ENCODE results near the gene LRMDA. TPM values are rescaled to one million over a fixed set of nuclear protein-coding genes. Genes with fewer than 3 reads are reported as not detected.

The LRMDA gene
- total RNA-seq, 4 donors from 2014 or later, result 7.3 to 20.1 (median 8.4) TPM

DNA sequence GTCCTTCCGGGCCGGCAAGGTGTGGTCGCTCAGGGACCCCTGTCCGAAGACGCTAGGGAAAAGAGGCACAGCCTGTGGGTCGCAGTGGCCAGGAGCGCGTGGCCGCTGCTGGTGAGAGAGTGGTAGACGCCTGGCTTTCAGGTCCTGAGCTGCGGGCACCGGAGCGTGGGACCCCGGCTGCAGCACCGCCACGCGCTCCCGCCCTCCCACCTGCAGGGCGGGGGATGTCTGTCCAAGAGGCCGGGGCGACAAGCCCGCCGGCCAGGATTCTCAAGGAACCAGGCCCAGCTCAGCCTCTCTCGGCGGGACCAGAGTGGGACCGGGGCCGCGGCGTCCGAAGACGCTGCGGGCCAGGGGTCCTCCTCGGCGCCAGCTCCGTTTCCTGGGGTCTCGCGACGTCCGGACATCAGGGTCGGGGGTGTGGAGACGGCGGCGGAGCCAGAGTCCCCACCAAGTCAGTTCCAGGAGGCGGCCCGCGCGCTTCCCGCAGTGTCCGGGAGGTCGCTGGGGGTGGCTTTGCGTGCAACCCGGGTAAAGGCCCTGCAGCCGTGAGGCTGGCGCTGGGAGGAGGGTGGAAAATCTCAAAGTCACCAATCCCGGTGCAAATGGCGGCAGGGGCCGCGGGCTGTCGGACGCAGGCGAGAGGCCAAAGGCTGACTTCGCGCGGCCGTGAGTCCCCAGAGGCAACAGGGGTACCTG, 35.3 kb upstream of the LRMDA start:
- ATAC-seq, result no peak
- WGBS, 2 donors (ENCODE audit: low coverage in 1 of 2), result 10% methylated on average over 4 of the region's 65 CpGs; no CpG with 5 or more reads in 1 of the 2 donors
- Histone ChIP-seq H3K4me3 (peak overlapping the region; percentile 62 to 100), H3K36me3 (peaks cover 0 to 33% of the 10 kb centered on the region in 2 donors), H3K27ac (peak overlapping the region; percentile 92 to 100 (median 98)), H3K27me3 (no peaks in the 10 kb centered on the region), H3K9me3 (no peaks in the 10 kb centered on the region), H3K4me1 (peaks cover 0 to 37% (median 6%) of the 10 kb centered on the region in 3 donors)
- TF ChIP-seq POLR2AphosphoS5 (IDR thresholded peaks at IDR 0.05) (peak; percentile 3), EP300 (IDR thresholded peaks at IDR 0.05) (no peak), POLR2A (IDR thresholded peaks at IDR 0.05) (peak in 1 of 2 donors; percentile 5)

DNA sequence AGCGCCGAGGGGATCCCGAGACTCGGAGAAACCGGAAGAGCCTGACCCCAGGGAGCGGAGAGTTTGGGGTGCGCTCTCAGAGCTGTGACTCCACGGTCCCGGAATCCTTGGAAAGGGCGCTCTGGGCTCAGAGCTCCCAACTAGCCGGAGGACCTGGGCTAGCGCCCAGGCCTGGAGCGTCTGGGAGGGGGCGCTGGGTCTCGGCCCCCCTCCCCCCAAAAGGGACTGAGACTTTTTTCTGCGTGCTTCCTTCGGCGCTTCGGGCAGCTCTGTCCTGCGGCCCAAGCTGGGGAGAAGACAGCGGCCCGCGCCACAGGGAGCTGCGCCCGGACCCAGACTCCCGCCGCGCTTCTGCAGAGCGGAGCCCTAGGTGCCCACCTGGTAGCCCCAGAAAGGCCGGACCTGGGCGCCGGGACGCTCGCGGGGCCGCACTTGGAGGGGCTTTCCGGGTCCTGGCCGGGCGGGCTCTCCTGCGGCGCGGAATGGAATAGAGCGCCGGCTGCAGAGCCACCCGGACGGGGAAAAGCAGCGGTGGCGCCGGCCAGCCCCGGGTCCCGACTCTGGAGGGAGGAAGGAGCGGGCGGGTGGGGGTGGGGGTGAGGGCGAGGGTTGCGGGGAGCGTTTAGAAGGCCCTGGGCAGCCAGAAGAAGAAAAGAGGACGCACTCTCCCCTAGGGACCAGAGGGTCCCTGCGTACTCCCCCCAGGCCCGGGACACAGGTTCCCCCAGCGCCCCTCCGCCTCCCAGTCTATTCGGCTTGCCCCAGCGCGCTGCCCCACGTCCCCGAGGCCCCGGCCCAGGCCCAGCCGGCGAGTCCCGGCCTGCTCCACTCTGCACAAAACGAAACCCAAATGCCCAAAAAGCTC, 34.6 kb upstream of the LRMDA start:
- no peaks in the 10 kb centered on the region for H3K9me3 ChIP-seq
- peak; percentile 3 for ATAC-seq
- TF ChIP-seq POLR2AphosphoS5 (IDR thresholded peaks at IDR 0.05), result no peak
- peak in 1 of 2 donors; percentile 22 for TF ChIP-seq POLR2A (IDR thresholded peaks at IDR 0.05)
- no peaks in the 10 kb centered on the region for H3K27me3 ChIP-seq
- WGBS, 2 donors (ENCODE audit: low coverage in 1 of 2), result 0 to 34% methylated on average over 3 to 6 of the region's 71 CpGs
- peak overlapping the region; percentile 62 to 100 for H3K4me3 ChIP-seq
- peaks cover 0 to 37% (median 6%) of the 10 kb centered on the region in 3 donors for H3K4me1 ChIP-seq
- peaks cover 0 to 31% of the 10 kb centered on the region in 2 donors for H3K36me3 ChIP-seq
- H3K27ac ChIP-seq, result peak overlapping the region; percentile 92 to 100 (median 98)

DNA sequence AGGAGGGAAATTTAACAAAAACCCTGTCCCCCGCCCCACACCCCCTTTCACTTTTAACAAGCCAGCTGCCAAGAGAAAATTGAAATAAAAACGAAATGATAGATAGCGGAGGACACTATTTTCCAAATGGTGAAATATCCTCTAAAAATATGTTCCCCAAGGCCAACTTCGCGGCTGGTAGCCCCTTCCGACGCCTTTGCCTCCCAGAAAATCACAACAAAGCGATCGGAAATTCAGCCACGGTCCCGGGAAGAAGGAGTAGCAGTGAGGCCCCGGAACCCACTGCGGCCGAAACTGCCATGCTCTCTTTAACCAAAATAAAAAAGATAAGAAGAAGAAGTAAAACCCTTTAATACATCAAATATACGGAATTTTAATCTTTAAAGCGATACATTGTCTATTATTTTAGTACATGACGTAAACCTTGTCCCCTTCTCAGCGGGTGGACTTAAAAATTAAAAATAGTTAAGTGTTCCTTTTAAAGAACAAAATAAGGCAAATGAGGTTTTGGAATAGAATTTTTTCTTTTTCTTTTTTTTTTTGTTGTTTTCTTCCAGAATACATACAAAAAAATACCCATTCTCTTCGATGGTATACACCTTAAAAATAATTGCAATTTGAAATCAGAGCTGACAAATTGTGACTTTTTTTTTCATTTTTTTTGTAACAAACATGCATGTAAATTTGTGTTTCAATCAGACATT, 33.8 kb upstream of the LRMDA start:
- ATAC-seq, result no peak
- 23 to 39% methylated on average over 13 to 15 of the region's 19 CpGs for WGBS, 2 donors (ENCODE audit: low coverage in 1 of 2)
- peaks cover 0 to 37% (median 6%) of the 10 kb centered on the region in 3 donors for H3K4me1 ChIP-seq
- H3K36me3 ChIP-seq, result peaks cover 0 to 25% of the 10 kb centered on the region in 2 donors
- peak overlapping the region; percentile 97 to 100 (median 100) for H3K27ac ChIP-seq
- TF ChIP-seq EP300 (IDR thresholded peaks at IDR 0.05) (no peak), POLR2A (IDR thresholded peaks at IDR 0.05) (no peak), POLR2AphosphoS5 (IDR thresholded peaks at IDR 0.05) (peak; percentile 2)
- TF ChIP-seq, protein P1, sequence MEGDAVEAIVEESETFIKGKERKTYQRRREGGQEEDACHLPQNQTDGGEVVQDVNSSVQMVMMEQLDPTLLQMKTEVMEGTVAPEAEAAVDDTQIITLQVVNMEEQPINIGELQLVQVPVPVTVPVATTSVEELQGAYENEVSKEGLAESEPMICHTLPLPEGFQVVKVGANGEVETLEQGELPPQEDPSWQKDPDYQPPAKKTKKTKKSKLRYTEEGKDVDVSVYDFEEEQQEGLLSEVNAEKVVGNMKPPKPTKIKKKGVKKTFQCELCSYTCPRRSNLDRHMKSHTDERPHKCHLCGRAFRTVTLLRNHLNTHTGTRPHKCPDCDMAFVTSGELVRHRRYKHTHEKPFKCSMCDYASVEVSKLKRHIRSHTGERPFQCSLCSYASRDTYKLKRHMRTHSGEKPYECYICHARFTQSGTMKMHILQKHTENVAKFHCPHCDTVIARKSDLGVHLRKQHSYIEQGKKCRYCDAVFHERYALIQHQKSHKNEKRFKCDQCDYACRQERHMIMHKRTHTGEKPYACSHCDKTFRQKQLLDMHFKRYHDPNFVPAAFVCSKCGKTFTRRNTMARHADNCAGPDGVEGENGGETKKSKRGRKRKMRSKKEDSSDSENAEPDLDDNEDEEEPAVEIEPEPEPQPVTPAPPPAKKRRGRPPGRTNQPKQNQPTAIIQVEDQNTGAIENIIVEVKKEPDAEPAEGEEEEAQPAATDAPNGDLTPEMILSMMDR (IDR thresholded peaks at IDR 0.05), result no peak
- peak overlapping the region; percentile 62 to 100 for H3K4me3 ChIP-seq
- no peaks in the 10 kb centered on the region for H3K27me3 ChIP-seq
- H3K9me3 ChIP-seq, result no peaks in the 10 kb centered on the region

DNA sequence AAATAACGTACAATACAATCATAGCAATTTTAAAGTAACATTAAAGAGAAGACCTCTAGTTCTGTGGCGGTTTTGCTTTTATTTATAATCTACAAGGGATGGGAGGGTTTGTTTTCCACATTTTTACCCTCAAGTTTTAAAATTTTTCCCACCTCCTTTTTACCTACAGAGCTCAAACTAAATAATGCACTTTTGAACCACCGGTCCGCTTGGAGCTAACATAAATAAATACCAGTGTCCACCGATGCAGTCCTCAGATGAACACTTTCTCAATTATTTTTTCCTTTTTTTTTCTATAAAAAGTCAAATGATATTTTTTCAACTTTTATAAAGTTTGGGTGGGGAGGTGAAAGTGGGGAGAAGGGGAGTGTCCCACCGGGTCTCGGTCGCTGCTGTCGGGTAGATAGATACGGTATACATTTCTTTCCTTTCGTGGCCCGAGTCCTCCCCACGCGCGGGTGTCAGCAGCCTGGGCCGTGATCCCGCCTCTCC, 33.2 kb upstream of the LRMDA start:
- Histone ChIP-seq H3K36me3 (peaks cover 0 to 20% of the 10 kb centered on the region in 2 donors), H3K27me3 (no peaks in the 10 kb centered on the region), H3K4me3 (peak overlapping the region; percentile 62 to 100), H3K9me3 (no peaks in the 10 kb centered on the region), H3K27ac (peak overlapping the region; percentile 97 to 100 (median 100)), H3K4me1 (peaks cover 0 to 37% (median 6%) of the 10 kb centered on the region in 3 donors)
- no peak for ATAC-seq
- no peak for TF ChIP-seq POLR2A (IDR thresholded peaks at IDR 0.05)
- no peak for TF ChIP-seq EP300 (IDR thresholded peaks at IDR 0.05)
- 32 to 36% methylated on average over 10 to 11 of the region's 17 CpGs for WGBS, 2 donors (ENCODE audit: low coverage in 1 of 2)

DNA sequence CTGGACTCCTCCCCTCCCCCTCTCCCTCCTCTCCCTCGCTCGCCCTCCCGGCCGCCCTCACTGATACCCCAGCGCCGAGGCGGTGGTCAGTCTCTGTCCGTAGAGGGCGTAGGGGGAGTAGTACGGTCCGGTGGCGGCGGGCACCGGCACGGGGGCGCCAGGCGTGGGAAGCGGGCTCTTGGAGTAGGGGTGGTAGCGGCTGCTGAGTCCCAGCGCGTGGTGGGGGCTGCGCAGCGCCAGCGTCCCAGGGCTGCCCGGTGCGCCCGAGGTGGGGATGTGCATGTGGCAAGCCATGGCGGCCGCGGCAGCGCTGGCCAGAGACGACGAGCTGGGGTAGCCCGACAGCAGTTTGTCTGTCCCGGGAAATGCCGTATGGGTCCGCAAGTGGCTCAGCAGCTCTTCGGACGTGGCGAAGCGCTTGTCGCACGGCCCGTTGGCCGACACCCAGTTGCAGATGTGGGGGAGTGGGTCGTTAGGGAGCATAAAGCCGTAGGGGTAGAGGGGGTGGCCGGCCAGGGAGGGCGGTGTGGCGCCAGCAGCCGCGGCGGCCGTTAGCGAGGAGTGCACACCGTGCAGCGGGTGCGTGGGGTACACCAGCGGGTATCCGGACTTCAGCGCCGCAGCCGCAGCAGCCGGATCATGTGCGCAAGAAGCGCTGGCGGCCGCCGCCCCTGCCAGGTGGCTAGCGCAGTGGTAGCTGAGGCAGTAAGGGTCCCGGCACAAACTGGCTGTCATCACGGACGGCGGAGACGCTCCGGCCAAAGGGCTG, 32.5 kb upstream of the LRMDA start:
- Histone ChIP-seq H3K27ac (peak overlapping the region; percentile 97 to 100 (median 100)), H3K4me3 (peak overlapping the region; percentile 62 to 100), H3K36me3 (peaks cover 0 to 16% of the 10 kb centered on the region in 2 donors), H3K4me1 (peaks cover 0 to 38% (median 6%) of the 10 kb centered on the region in 3 donors), H3K9me3 (no peaks in the 10 kb centered on the region), H3K27me3 (no peaks in the 10 kb centered on the region)
- no CpG with 5 or more reads among the region's 76 CpGs for WGBS, 2 donors (ENCODE audit: low coverage in 1 of 2)
- ATAC-seq, result no peak
- TF ChIP-seq POLR2A (IDR thresholded peaks at IDR 0.05) (peak; percentile 25 to 28), EP300 (IDR thresholded peaks at IDR 0.05) (no peak), POLR2AphosphoS5 (IDR thresholded peaks at IDR 0.05) (peak; percentile 61)
- TF ChIP-seq, protein P1 (IDR thresholded peaks at IDR 0.05), result no peak
